GM15510 (cell line): ENCODE data around the gene HMGB3.

ENCODE experiments used
- POLR2A ChIP-seq: IDR thresholded peaks from 3 replicates; pipeline ENCODE4 v1.6.1; 2011; ENCODE audit warnings: borderline replicate concordance; ENCODE audit not compliant: insufficient read length; ENCODE audit errors: extremely low read depth

The HMGB3 gene

DNA sequence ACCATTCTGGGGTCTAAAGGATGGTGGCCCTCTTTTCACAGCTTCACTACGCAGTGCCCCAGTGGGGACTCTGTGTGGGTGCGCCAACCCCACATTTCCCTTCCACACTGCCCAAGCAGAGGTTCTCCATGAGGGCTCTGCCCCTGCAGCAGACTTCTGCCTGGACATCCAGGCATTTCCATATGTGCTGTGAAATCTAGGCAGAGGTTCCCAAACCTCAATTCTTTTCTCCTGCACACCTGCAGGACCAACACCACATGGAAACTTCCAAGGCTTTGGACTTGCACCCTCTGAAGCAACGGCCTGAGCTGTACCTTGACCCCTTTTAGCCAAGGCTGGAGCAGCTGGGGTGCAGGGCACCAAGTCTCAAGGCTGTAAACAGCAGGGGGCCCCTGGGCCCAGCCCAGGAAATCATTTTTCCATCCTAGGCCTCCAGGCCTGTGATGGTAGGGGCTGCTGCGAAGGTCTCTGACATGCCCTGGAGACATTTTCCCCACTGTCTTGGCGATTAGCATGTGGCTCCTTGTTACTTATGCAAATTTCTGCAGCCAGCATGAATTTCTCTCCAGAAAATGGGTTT lies 30.1 kb downstream of the HMGB3 start:
- TF ChIP-seq POLR2A: no peak

DNA sequence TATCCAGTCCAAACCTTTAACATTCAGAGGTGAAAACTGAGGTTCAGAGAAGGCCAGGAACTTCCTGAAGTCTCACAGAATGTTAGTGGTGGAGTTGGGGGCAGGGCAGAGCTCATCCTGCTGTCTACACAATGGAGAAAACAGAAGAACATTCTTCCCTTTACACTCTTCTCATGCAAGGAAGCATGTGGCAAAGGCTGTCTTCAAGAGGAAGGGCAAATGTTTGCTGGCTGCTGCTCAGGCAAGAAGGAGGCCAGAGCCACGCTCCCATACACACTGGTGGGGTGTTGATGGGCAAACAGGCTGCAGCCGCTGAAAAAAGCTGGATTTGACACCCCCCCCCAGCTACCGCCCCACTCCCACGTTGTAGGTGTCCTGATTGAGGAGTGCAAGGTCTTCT lies 32.5 kb downstream of the HMGB3 start:
- no peak for TF ChIP-seq POLR2A

DNA sequence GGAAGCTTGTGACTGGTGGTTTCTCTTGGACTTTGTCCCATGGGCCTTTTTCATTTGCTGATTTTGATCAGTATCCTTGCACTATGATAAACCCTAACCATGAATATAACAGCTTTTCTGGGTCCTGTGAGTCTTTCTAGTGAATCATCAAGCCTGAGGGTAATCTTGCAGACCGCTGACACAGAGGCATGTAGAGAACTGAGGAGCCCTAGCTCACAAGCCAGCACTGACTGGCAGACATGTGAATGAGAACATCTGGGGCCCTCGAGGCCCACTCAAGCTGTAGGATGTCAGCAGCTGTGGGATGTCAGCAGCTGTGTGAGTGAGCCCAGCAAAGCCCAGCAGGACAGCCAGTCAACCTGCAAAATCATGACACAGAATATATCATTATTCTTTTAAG lies 36.7 kb downstream of the HMGB3 start:
- no peak for TF ChIP-seq POLR2A

DNA sequence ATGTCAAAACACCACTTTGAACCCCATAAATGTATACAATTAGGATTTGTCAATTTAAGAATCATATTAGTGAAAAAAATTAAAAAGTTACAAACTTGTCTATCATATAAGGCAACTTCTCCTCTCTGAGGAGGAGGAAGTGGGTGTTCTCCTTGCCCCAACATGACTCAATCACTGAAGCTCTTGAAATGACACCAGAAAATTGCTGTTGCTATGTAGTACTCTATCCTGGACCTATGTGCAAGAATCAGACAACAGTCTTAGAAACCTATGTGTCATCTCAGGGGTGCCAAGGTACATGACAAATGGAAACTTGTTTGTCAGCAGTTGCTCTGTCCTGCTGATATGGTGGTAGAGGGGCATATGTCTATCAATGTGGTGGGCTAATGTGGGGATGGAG lies 47.7 kb downstream of the HMGB3 start:
- TF ChIP-seq POLR2A: no peak

DNA sequence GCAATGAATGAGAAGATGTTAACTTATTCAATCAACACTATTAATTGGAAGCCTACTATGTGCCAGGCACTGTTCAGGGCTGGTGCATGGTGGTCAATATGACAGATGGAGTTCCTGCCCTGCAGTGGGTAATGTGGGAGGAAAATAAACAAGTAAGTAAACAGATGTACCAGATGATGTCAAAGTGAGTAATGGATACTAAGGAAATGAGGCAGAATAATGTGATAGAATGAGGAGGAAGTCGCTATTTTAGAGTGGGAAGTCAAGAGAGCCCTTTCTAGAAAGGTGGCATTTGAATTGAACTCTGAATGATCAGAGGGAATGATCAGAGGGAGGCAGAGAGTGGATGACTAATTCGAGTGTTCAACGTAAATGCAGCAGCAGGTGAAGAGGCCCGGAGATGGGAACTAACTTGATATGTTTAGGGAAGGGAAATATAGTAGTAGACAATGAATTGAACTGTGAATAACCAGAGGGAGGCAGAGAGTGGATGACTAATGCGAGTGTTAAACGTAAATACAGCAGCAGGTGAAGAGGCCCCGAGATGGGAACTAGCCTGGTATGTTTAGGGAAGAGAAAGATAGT lies 48.3 kb downstream of the HMGB3 start:
- TF ChIP-seq POLR2A: no peak

DNA sequence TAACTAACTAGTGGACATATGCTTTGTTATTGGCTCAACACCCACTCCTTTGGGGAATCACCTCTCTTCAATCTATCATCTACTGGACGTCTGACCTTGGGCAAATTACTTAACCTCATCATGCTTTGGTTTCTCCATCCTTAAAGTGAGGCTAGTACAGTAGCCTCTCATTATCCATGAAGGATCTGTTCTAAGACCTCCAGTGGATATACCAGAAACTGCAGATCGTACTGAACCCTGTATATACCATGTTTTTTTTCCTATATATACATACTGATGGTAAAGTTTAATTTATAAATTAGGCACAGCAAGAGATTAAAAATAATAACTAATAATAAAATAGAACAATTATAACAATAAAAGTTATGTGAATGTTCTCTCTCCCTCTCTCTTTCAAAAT lies 56.2 kb downstream of the HMGB3 start:
- TF ChIP-seq POLR2A: no peak
